ENCODE data around the gene BEND6. TPM values are rescaled to one million over a fixed set of nuclear protein-coding genes. Genes with fewer than 3 reads are reported as not detected.

Gene BEND6, protein sequence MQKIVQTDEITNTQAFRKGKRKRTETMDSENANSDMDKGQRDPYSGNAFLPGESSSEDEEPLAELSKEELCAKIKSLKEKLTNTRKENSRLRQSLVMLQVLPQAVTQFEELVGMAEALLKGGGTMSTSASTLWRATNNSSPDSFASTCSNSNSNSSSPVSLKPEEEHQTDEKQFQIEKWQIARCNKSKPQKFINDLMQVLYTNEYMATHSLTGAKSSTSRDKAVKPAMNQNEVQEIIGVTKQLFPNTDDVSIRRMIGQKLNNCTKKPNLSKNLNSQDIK
- total RNA-seq (ENCODE audit: unreplicated experiment), result 1.2 TPM
- long read RNA-seq, result 0 reads

- H3K4me3 Mint-ChIP-seq (ENCODE audit: unreplicated experiment), result peak within 1 kb of the TSS; percentile 95
- DNase-seq, result peak; percentile 69
- H3K27ac Mint-ChIP-seq (ENCODE audit: unreplicated experiment), result peak within 1 kb of the TSS; percentile 10
- TF ChIP-seq, protein P1, sequence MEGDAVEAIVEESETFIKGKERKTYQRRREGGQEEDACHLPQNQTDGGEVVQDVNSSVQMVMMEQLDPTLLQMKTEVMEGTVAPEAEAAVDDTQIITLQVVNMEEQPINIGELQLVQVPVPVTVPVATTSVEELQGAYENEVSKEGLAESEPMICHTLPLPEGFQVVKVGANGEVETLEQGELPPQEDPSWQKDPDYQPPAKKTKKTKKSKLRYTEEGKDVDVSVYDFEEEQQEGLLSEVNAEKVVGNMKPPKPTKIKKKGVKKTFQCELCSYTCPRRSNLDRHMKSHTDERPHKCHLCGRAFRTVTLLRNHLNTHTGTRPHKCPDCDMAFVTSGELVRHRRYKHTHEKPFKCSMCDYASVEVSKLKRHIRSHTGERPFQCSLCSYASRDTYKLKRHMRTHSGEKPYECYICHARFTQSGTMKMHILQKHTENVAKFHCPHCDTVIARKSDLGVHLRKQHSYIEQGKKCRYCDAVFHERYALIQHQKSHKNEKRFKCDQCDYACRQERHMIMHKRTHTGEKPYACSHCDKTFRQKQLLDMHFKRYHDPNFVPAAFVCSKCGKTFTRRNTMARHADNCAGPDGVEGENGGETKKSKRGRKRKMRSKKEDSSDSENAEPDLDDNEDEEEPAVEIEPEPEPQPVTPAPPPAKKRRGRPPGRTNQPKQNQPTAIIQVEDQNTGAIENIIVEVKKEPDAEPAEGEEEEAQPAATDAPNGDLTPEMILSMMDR (IDR thresholded peaks at IDR 0.05; ENCODE audit: partially characterized antibody, unreplicated experiment), result no peak
- no peaks in the 10 kb centered on the region for H3K9me3 Mint-ChIP-seq (ENCODE audit: unreplicated experiment)
- no peaks in the 10 kb centered on the region for H3K36me3 Mint-ChIP-seq (ENCODE audit: unreplicated experiment)
- peaks cover 2% of the 10 kb centered on the region for H3K4me1 Mint-ChIP-seq (ENCODE audit: low read depth, unreplicated experiment)
- H3K27me3 Mint-ChIP-seq (ENCODE audit: unreplicated experiment), result peaks cover 2% of the 10 kb centered on the region
Measured at GRCh38 chr6:56954403-56955170, at the start of gene BEND6. BEND6 (plus strand) TSS chr6:56955107; CDS start chr6:56981811, 26,704 bp downstream.

GRCh38 chr6:56905378-56905777, 49.5 kb upstream of the BEND6 start:
- no peaks in the 10 kb centered on the region for H3K27me3 Mint-ChIP-seq (ENCODE audit: unreplicated experiment)
- H3K27ac Mint-ChIP-seq (ENCODE audit: unreplicated experiment), result no peak overlapping the region
- H3K9me3 Mint-ChIP-seq (ENCODE audit: unreplicated experiment), result no peaks in the 10 kb centered on the region
- H3K4me1 Mint-ChIP-seq (ENCODE audit: low read depth, unreplicated experiment), result no peaks in the 10 kb centered on the region
- DNase-seq, result no peak
- no peak overlapping the region for H3K4me3 Mint-ChIP-seq (ENCODE audit: unreplicated experiment)
- H3K36me3 Mint-ChIP-seq (ENCODE audit: unreplicated experiment), result no peaks in the 10 kb centered on the region
- TF ChIP-seq, protein P1 (IDR thresholded peaks at IDR 0.05; ENCODE audit: partially characterized antibody, unreplicated experiment), result no peak

GRCh38 chr6:56906752-56907151, 48.2 kb upstream of the BEND6 start:
- Mint-ChIP-seq H3K36me3 (ENCODE audit: unreplicated experiment) (no peaks in the 10 kb centered on the region), H3K9me3 (ENCODE audit: unreplicated experiment) (no peaks in the 10 kb centered on the region), H3K27ac (ENCODE audit: unreplicated experiment) (no peak overlapping the region)

DNA sequence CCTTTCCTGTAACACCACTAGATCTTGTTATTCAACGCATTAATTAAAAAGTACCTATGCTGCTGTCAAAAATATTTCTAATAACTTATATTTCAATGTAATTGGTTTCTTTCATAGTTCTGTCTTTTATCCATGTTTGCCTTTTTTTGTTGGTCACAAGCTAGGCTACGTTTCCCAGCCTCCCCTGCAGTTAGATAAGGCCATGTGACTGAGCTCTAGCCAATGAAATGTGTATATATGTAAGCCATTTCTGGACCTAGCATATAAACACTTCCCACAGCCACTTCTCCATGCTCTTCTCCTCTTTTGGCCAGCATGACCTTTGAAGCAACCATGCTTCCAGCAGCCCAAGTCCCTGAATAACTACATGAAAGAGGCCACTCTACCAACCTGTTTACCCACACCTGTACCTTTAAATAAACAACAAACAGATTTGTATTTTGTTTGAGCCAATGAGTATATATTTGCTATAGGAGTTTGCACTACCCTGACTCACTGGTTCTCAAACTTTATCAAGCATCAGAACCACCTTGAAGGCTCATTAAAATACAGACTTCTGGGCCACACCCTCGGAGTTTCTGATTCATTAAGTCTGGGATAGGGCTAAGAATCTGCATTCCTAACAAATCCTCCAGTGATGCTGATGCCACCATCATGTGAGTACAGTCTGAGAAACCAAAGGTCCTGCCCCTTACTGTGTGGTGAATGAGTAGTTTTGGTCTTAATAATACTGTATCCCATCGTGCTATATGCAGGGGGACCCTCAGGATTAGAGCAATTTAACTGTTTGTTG, 45.6 kb upstream of the BEND6 start:
- H3K27me3 Mint-ChIP-seq (ENCODE audit: unreplicated experiment), result no peaks in the 10 kb centered on the region
- TF ChIP-seq, protein P1 (IDR thresholded peaks at IDR 0.05; ENCODE audit: partially characterized antibody, unreplicated experiment), result no peak
- no peaks in the 10 kb centered on the region for H3K9me3 Mint-ChIP-seq (ENCODE audit: unreplicated experiment)
- H3K27ac Mint-ChIP-seq (ENCODE audit: unreplicated experiment), result no peak overlapping the region
- H3K4me3 Mint-ChIP-seq (ENCODE audit: unreplicated experiment), result no peak overlapping the region
- no peak for DNase-seq
- H3K4me1 Mint-ChIP-seq (ENCODE audit: low read depth, unreplicated experiment), result no peaks in the 10 kb centered on the region
- H3K36me3 Mint-ChIP-seq (ENCODE audit: unreplicated experiment), result no peaks in the 10 kb centered on the region

More at GRCh38 chr6:56906752-56907151, 48.2 kb upstream of the BEND6 start:
- TF ChIP-seq, protein P1 (IDR thresholded peaks at IDR 0.05; ENCODE audit: partially characterized antibody, unreplicated experiment), result no peak
- no peak overlapping the region for H3K4me3 Mint-ChIP-seq (ENCODE audit: unreplicated experiment)
- no peak for DNase-seq
- H3K27me3 Mint-ChIP-seq (ENCODE audit: unreplicated experiment), result no peaks in the 10 kb centered on the region
- H3K4me1 Mint-ChIP-seq (ENCODE audit: low read depth, unreplicated experiment), result no peaks in the 10 kb centered on the region
